GM23338 (cell line): Measurements from ENCODE around the gene GJC2. TPM values are rescaled to one million over a fixed set of nuclear protein-coding genes. Genes with fewer than 3 reads are reported as not detected.

Experiments used
- ATAC-seq: fragments of 200-7000 bp; cut with Tn5 transposase; 3 replicates; pipeline ENCODE4 v1.9.1; 2020
- DNase-seq: peaks from one replicate; pipeline ENCODE4 v3.0.0-alpha.2; 2015; ENCODE audit warnings: low spot score
- H2AFZ ChIP-seq: fragments of 200-600 bp; sonication (generic); 2 replicates; pipeline ENCODE4 v1.8.0; 2016; ENCODE audit warnings: antibody characterized with exemption, mild to moderate bottlenecking, moderate library complexity
- H3F3A ChIP-seq: fragments of 200-600 bp; sonication (generic); replicated peaks from 2 replicates; pipeline ENCODE4 v1.8.0; 2017; ENCODE audit warnings: antibody characterized with exemption, mixed run types, low read depth
- H3K27ac ChIP-seq: fragments of 200-600 bp; sonication (generic); 2 replicates; pipeline ENCODE4 v1.6.1; 2016; ENCODE audit warnings: low read depth
- H3K27me3 ChIP-seq: fragments of 200-600 bp; sonication (generic); 2 replicates; pipeline ENCODE4 v1.8.0; 2016; ENCODE audit warnings: mild to moderate bottlenecking, mixed run types, moderate library complexity; ENCODE audit not compliant: insufficient read depth
- H3K36me3 ChIP-seq: fragments of 200-600 bp; sonication (generic); 2 replicates; pipeline ENCODE4 v1.8.0; 2016; ENCODE audit warnings: mild to moderate bottlenecking; ENCODE audit not compliant: insufficient read depth
- H3K4me1 ChIP-seq: fragments of 200-600 bp; sonication (generic); 2 replicates; pipeline ENCODE4 v1.8.0; 2016; ENCODE audit warnings: mild to moderate bottlenecking, moderate library complexity; ENCODE audit not compliant: insufficient read depth
- H3K4me2 ChIP-seq: fragments of 200-600 bp; sonication (generic); 2 replicates; pipeline ENCODE4 v1.7.1; 2017; ENCODE audit warnings: mixed run types
- H3K4me3 ChIP-seq: fragments of 200-600 bp; sonication (generic); 2 replicates; pipeline ENCODE4 v1.6.1; 2016; ENCODE audit warnings: mixed run types
- H3K79me2 ChIP-seq: fragments of 200-600 bp; sonication (generic); replicated peaks from 2 replicates; pipeline ENCODE4 v1.8.0; 2017; ENCODE audit warnings: mild to moderate bottlenecking; ENCODE audit not compliant: insufficient read depth
- H3K9me2 ChIP-seq: fragments of 200-600 bp; sonication (generic); 2 replicates; pipeline ENCODE4 v1.8.0; 2017; ENCODE audit not compliant: insufficient read depth
- H4K20me1 ChIP-seq: fragments of 200-600 bp; sonication (generic); replicated peaks from 2 replicates; pipeline ENCODE4 v1.8.0; 2017; ENCODE audit warnings: mild to moderate bottlenecking; ENCODE audit not compliant: insufficient read depth
- H3K27ac Mint-ChIP-seq: 2 replicates; pipeline ENCODE4 v1.8.0; 2020; ENCODE audit warnings: inconsistent platforms, mild to moderate bottlenecking, moderate library complexity, mixed read lengths
- H3K27me3 Mint-ChIP-seq: 3 replicates; pipeline ENCODE4 v1.8.0; 2022; ENCODE audit warnings: low read depth, mild to moderate bottlenecking, moderate library complexity, mixed read lengths, inconsistent platforms; ENCODE audit not compliant: insufficient read depth, poor library complexity
- H3K36me3 Mint-ChIP-seq: 3 replicates; pipeline ENCODE4 v1.8.0; 2021; ENCODE audit warnings: low read depth, mild to moderate bottlenecking, inconsistent platforms, moderate library complexity, mixed read lengths
- H3K4me1 Mint-ChIP-seq: 3 replicates; pipeline ENCODE4 v1.8.0; 2020; ENCODE audit warnings: mild to moderate bottlenecking, inconsistent platforms, mixed read lengths
- H3K4me3 Mint-ChIP-seq: 3 replicates; pipeline ENCODE4 v1.8.0; 2021; ENCODE audit warnings: moderate library complexity, mild to moderate bottlenecking, inconsistent platforms, mixed read lengths
- H3K9me3 Mint-ChIP-seq: 3 replicates; pipeline ENCODE4 v1.8.0; 2020; ENCODE audit warnings: moderate library complexity, mild to moderate bottlenecking, inconsistent platforms, mixed read lengths
- CREB1 ChIP-seq: fragments of 250-450 bp; sonication (Bioruptor Pico); IDR thresholded peaks from 2 replicates; pipeline ENCODE4 v1.5.0; 2020; ENCODE audit warnings: low read depth, mild to moderate bottlenecking, moderate library complexity
- EZH2 ChIP-seq: fragments of 200-600 bp; sonication (generic); IDR thresholded peaks from one replicate; pipeline ENCODE4 v1.8.0; 2017; ENCODE audit warnings: antibody characterized with exemption, mild to moderate bottlenecking, low read depth; ENCODE audit not compliant: unreplicated experiment
- JUNB ChIP-seq: IDR thresholded peaks from one replicate; pipeline ENCODE4 v1.6.1; 2016; ENCODE audit warnings: antibody characterized with exemption; ENCODE audit not compliant: unreplicated experiment
- NANOG ChIP-seq: IDR thresholded peaks from 2 replicates; pipeline ENCODE4 v1.6.1; 2016; ENCODE audit warnings: antibody characterized with exemption, borderline replicate concordance
- ZNF114 ChIP-seq: fragments of 250-450 bp; sonication (Bioruptor Pico); IDR thresholded peaks from 2 replicates; pipeline ENCODE4 v1.5.0; 2020; ENCODE audit warnings: mild to moderate bottlenecking, moderate library complexity
- ZNF331 ChIP-seq: fragments of 250-450 bp; sonication (Bioruptor Pico); IDR thresholded peaks from 2 replicates; pipeline ENCODE4 v1.5.0; 2020; ENCODE audit warnings: low read depth, mild to moderate bottlenecking, moderate library complexity
- ZNF462 ChIP-seq: fragments of 250-450 bp; sonication (Bioruptor Pico); IDR thresholded peaks from 2 replicates; pipeline ENCODE4 v1.5.0; 2020; ENCODE audit warnings: mild to moderate bottlenecking, moderate library complexity
- polyA plus RNA-seq: library from polyadenylated mRNA; unstranded; fragments of >200 nt; fragmentation: Nextera tagmentation; extraction: Ambion mirVana; gene quantifications from 2 replicates; pipeline ENCODE4 v1.2.1, GENCODE V29; 2016
- total RNA-seq: library from RNA; depleted of rRNA; stranded (reverse); fragments of >200 nt; shearing (Covaris generic); gene quantifications from 2 replicates; pipeline ENCODE4 v1.2.3, GENCODE V29; 2014

Gene GJC2
- total and polyA plus RNA-seq, 2 experiments from 2014 or later: 0.15 to 1.2 TPM

GRCh38 chr1:228108742-228109072 lies 41.0 kb upstream of the GJC2 start:
- Histone ChIP-seq H3F3A (0 out of 2 replicates have a peak, but pooled peaks cover 2% of the 10 kb centered on the region), H2AFZ (peak overlapping the region; percentile 90; the same call in 1 of the 2 replicates), H3K27me3 (peaks cover 10% of the 10 kb centered on the region; the same call in 1 of the 2 replicates), H3K4me1 (peaks cover 7% of the 10 kb centered on the region; the same call in 1 of the 2 replicates), H3K9me2 (no peaks in the 10 kb centered on the region), H3K27ac (no peak overlapping the region), H3K79me2 (peaks cover 8% of the 10 kb centered on the region), H3K36me3 (no peaks in the 10 kb centered on the region), H3K4me3 (peak overlapping the region; percentile 97), H4K20me1 (no peaks in the 10 kb centered on the region; the same call in 1 of the 2 replicates), H3K4me2 (peak overlapping the region; percentile 94)
- peaks cover 16% of the 10 kb centered on the region for H3K4me1 Mint-ChIP-seq
- no peak for TF ChIP-seq JUNB
- TF ChIP-seq ZNF331 (CRISPR knock-in tag): no peak
- TF ChIP-seq CREB1 (CRISPR knock-in tag): no peak
- TF ChIP-seq ZNF462 (CRISPR knock-in tag): no peak
- TF ChIP-seq ZNF114 (CRISPR knock-in tag): no peak
- TF ChIP-seq NANOG: no peak
- TF ChIP-seq EZH2: no peak
- ATAC-seq: no peak
- H3K27me3 Mint-ChIP-seq: peaks cover 19% of the 10 kb centered on the region
- DNase-seq: no peak
- H3K27ac Mint-ChIP-seq: peak overlapping the region; percentile 93
- no peaks in the 10 kb centered on the region; the same call in 2 of the 3 replicates for H3K9me3 Mint-ChIP-seq
- peak overlapping the region; percentile 93 for H3K4me3 Mint-ChIP-seq
- H3K36me3 Mint-ChIP-seq: peaks cover 8% of the 10 kb centered on the region; the same call in 2 of the 3 replicates
